Activated naive CD4-positive, alpha-beta T cell treated with anti-CD3 and anti-CD28 coated beads, Interleukin-2, amount 50 U/mL, for 24 hours (primary cell): Measurements from ENCODE around the gene ITM2A.

ENCODE experiments used
- H3K27ac Mint-ChIP-seq: one replicate; pipeline ENCODE4 v1.8.0; 2021; ENCODE audit warnings: mild to moderate bottlenecking, mixed read lengths
- H3K27me3 Mint-ChIP-seq: one replicate; pipeline ENCODE4 v1.8.0; 2021; ENCODE audit warnings: mixed read lengths
- H3K36me3 Mint-ChIP-seq: one replicate; pipeline ENCODE4 v1.8.0; 2021; ENCODE audit warnings: mixed read lengths
- H3K4me1 Mint-ChIP-seq: one replicate; pipeline ENCODE4 v1.8.0; 2021; ENCODE audit warnings: mixed read lengths
- H3K4me3 Mint-ChIP-seq: one replicate; pipeline ENCODE4 v1.8.0; 2021; ENCODE audit warnings: mild to moderate bottlenecking, mixed read lengths
- H3K9me3 Mint-ChIP-seq: one replicate; pipeline ENCODE4 v1.8.0; 2021; ENCODE audit warnings: mixed read lengths

Gene ITM2A

GRCh38 chrX:79366873-79367749, at the start of gene ITM2A:
TSS of gene ITM2A (minus strand) at chrX:79367334. CDS start at chrX:79367215, 119 bp downstream.
- peaks cover 3% of the 10 kb centered on the region for H3K36me3 Mint-ChIP-seq
- H3K9me3 Mint-ChIP-seq: no peaks in the 10 kb centered on the region
- peak within 1 kb of the TSS; percentile 98 for H3K27ac Mint-ChIP-seq
- H3K27me3 Mint-ChIP-seq: no peaks in the 10 kb centered on the region
- H3K4me1 Mint-ChIP-seq: peaks cover 29% of the 10 kb centered on the region
- H3K4me3 Mint-ChIP-seq: peak within 1 kb of the TSS; percentile 95

GRCh38 chrX:79415056-79415455, 47.9 kb upstream of the ITM2A start:
- Mint-ChIP-seq H3K4me1 (peaks cover 19% of the 10 kb centered on the region), H3K9me3 (no peaks in the 10 kb centered on the region), H3K4me3 (no peak overlapping the region), H3K27ac (no peak overlapping the region), H3K36me3 (no peaks in the 10 kb centered on the region), H3K27me3 (no peaks in the 10 kb centered on the region)

DNA sequence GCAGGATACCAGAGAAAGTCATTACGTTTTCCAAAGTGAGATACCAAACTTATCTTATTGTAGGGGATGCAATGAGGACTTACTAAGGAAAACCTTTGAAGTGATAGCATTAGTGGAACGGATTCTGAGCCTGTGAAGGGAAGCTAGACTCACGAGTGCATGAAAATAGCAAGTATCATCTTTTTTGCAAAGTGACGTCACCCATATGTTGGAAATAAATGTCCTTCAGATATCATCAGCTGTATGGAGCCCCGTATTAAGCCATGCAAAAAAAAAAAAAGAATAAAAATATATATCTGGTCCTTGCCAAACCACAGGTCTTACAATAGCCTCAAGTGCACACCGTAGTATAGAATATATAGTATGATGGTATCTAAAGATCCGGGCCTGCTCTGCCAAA, 46.8 kb upstream of the ITM2A start:
- Mint-ChIP-seq H3K27me3 (no peaks in the 10 kb centered on the region), H3K27ac (no peak overlapping the region), H3K4me3 (no peak overlapping the region), H3K9me3 (no peaks in the 10 kb centered on the region), H3K36me3 (no peaks in the 10 kb centered on the region), H3K4me1 (peaks cover 30% of the 10 kb centered on the region)

DNA sequence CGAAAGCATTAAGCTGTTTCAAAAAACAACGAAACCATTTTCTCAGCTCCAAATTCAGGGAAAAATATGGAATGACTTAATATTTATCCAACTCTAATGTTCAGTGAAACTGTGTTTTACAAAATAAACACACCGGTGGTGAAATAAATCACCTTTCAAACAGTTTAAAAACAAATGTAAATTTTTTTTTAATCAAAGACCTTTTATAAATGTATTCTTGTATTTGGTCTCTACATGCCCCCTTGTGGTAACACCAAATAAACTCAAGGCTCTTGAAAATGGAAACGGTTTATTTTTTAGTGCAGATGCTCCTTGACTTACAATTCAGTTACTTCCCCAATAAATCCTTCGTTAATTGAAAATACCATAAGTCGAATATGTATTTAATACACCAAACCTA, 45.8 kb upstream of the ITM2A start:
- H3K36me3 Mint-ChIP-seq: no peaks in the 10 kb centered on the region
- H3K27me3 Mint-ChIP-seq: no peaks in the 10 kb centered on the region
- peaks cover 37% of the 10 kb centered on the region for H3K4me1 Mint-ChIP-seq
- peak overlapping the region; percentile 83 for H3K4me3 Mint-ChIP-seq
- no peaks in the 10 kb centered on the region for H3K9me3 Mint-ChIP-seq
- H3K27ac Mint-ChIP-seq: peak overlapping the region; percentile 81

- Mint-ChIP-seq H3K36me3 (no peaks in the 10 kb centered on the region), H3K4me1 (peaks cover 43% of the 10 kb centered on the region), H3K27ac (peak overlapping the region; percentile 61), H3K9me3 (no peaks in the 10 kb centered on the region), H3K4me3 (peak overlapping the region; percentile 63), H3K27me3 (no peaks in the 10 kb centered on the region)
Measured at GRCh38 chrX:79412166-79412565, 45.0 kb upstream of the ITM2A start.

DNA sequence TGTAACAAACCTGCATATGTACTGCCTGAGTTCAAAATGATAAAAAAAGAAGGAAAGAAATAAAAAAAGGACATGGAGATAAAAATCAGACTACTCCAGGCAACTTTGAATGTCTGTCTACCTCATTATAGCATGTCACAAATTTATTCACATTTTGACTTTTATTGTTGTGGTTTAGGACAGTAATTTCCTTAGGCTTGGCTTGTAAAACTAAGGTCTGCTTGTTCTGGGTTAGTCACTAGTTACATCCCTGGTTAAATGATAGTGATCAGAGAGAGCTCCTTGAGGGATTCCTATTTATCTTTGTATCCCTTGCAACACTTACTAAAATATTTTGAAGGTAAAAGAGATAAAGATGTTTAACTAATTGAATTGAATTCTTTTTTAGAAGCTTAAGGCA, 42.5 kb upstream of the ITM2A start:
- Mint-ChIP-seq H3K4me1 (peaks cover 43% of the 10 kb centered on the region), H3K4me3 (no peak overlapping the region), H3K27ac (no peak overlapping the region), H3K27me3 (no peaks in the 10 kb centered on the region), H3K9me3 (no peaks in the 10 kb centered on the region), H3K36me3 (peaks cover 2% of the 10 kb centered on the region)

- H3K4me1 Mint-ChIP-seq: peaks cover 43% of the 10 kb centered on the region
- H3K27ac Mint-ChIP-seq: no peak overlapping the region
- H3K4me3 Mint-ChIP-seq: no peak overlapping the region
- no peaks in the 10 kb centered on the region for H3K9me3 Mint-ChIP-seq
- H3K27me3 Mint-ChIP-seq: no peaks in the 10 kb centered on the region
- H3K36me3 Mint-ChIP-seq: peaks cover 2% of the 10 kb centered on the region
Measured at GRCh38 chrX:79408623-79409322, 41.6 kb upstream of the ITM2A start.

DNA sequence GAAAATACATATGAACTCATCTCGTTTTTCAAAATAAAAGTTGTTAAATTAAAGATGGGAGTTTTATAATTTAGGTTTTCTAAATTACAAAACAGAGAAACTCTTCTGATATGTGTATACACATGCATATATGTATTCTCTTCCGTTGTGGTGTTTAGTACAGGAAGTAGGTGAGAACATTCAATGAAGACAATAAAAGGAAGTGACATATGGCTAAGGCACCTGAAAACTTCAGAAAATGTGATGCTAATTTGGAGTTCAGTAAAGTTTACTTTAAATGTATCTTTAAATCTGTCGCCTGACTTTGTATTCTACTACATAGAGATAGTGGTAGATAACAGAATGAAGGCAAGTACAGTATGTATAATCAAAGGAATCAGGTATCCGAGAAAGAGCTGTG, 33.5 kb upstream of the ITM2A start:
- Mint-ChIP-seq H3K27me3 (no peaks in the 10 kb centered on the region), H3K9me3 (no peaks in the 10 kb centered on the region), H3K27ac (no peak overlapping the region), H3K36me3 (peaks cover 3% of the 10 kb centered on the region), H3K4me1 (peaks cover 13% of the 10 kb centered on the region), H3K4me3 (peak overlapping the region; percentile 62)

DNA sequence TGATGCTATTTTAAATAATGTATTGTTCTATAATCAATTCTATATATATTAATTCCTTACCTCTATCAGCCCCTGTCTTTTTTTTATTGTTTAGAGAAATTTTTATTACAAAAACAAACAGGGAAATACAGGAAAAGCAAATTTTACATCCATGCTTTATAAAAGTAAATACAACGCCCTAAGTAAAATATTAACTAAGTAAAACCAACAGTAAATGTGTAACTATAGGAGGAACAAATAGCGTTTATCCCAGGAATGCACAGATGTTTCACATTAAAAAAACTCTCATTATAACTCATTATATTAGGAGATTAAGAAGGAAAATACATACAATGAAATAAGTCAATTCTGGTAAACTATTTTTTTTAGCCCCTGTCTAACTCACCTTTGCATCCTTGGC, 8.2 kb upstream of the ITM2A start:
- Mint-ChIP-seq H3K36me3 (peaks cover 3% of the 10 kb centered on the region), H3K27me3 (no peaks in the 10 kb centered on the region), H3K27ac (no peak overlapping the region), H3K4me3 (no peak overlapping the region), H3K4me1 (peaks cover 15% of the 10 kb centered on the region), H3K9me3 (no peaks in the 10 kb centered on the region)

- H3K27me3 Mint-ChIP-seq: no peaks in the 10 kb centered on the region
- H3K27ac Mint-ChIP-seq: no peak overlapping the region
- peaks cover 1% of the 10 kb centered on the region for H3K36me3 Mint-ChIP-seq
- no peaks in the 10 kb centered on the region for H3K9me3 Mint-ChIP-seq
- peaks cover 27% of the 10 kb centered on the region for H3K4me1 Mint-ChIP-seq
- no peak overlapping the region for H3K4me3 Mint-ChIP-seq
Measured at GRCh38 chrX:79371640-79372039, 4.5 kb upstream of the ITM2A start.

DNA sequence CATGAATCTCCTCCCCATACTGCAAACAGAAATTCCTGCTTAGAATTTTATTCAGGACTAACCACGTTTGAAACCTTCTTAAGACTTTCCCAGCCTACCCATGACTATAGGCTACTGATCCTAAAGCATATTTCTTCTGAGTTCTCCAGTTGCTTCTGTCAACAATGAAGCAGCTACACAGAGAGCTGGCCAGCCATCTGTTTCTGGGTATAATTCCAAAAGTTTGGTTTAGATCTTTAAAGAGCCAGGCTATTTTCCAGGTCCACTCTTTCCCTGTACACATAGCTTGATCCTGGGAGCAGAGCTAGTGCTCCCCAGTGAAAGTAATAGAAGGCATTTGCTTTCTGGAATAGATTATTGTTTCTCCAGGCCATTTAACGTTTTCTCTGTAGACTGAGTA, 4.0 kb upstream of the ITM2A start:
- Mint-ChIP-seq H3K9me3 (no peaks in the 10 kb centered on the region), H3K27me3 (no peaks in the 10 kb centered on the region), H3K36me3 (no peaks in the 10 kb centered on the region), H3K27ac (no peak overlapping the region), H3K4me3 (no peak overlapping the region), H3K4me1 (peaks cover 27% of the 10 kb centered on the region)

- Mint-ChIP-seq H3K27ac (peak overlapping the region; percentile 47), H3K27me3 (no peaks in the 10 kb centered on the region), H3K4me3 (no peak overlapping the region), H3K4me1 (peaks cover 27% of the 10 kb centered on the region), H3K36me3 (no peaks in the 10 kb centered on the region), H3K9me3 (no peaks in the 10 kb centered on the region)
Measured at GRCh38 chrX:79369871-79370270, 2.7 kb upstream of the ITM2A start.

DNA sequence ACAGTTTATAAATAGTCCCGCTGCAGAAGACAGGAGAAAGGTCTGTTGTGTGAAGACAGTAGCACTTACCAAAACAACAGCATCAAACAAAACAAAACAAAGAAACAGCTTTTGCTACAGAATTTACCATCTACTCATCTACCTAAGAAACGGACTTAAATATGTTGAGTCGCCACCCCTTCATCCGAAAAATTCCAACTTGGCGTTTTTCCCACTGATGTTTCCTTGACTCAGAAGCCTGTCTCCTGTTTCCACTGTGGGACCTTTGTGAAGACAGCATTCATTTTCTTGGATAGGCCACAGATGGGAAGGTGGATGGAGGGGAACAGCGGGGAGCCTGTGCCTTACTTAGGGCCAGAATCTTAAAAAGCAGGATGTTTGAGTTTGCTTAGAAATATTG, 1.3 kb upstream of the ITM2A start:
- Mint-ChIP-seq H3K27ac (peak overlapping the region; percentile 12), H3K36me3 (no peaks in the 10 kb centered on the region), H3K27me3 (no peaks in the 10 kb centered on the region), H3K9me3 (no peaks in the 10 kb centered on the region), H3K4me1 (peaks cover 31% of the 10 kb centered on the region), H3K4me3 (peak overlapping the region; percentile 95)

- Mint-ChIP-seq H3K4me3 (peak overlapping the region; percentile 95), H3K36me3 (no peaks in the 10 kb centered on the region), H3K9me3 (no peaks in the 10 kb centered on the region), H3K27me3 (no peaks in the 10 kb centered on the region), H3K27ac (peak overlapping the region; percentile 94), H3K4me1 (peaks cover 29% of the 10 kb centered on the region)
Measured at GRCh38 chrX:79367907-79368306, 773 bp upstream of the ITM2A start.

GRCh38 chrX:79366556-79366872, 620 bp downstream of the ITM2A start:
- Mint-ChIP-seq H3K27me3 (no peaks in the 10 kb centered on the region), H3K27ac (peak overlapping the region; percentile 98), H3K4me3 (peak overlapping the region; percentile 95), H3K4me1 (peaks cover 33% of the 10 kb centered on the region), H3K9me3 (no peaks in the 10 kb centered on the region), H3K36me3 (peaks cover 3% of the 10 kb centered on the region)

GRCh38 chrX:79365591-79365990, 1.5 kb downstream of the ITM2A start:
- H3K36me3 Mint-ChIP-seq: peaks cover 3% of the 10 kb centered on the region
- H3K27ac Mint-ChIP-seq: peak overlapping the region; percentile 98
- peak overlapping the region; percentile 95 for H3K4me3 Mint-ChIP-seq
- H3K27me3 Mint-ChIP-seq: no peaks in the 10 kb centered on the region
- no peaks in the 10 kb centered on the region for H3K9me3 Mint-ChIP-seq
- H3K4me1 Mint-ChIP-seq: peaks cover 43% of the 10 kb centered on the region
